HepG2 (cell line): ENCODE data around the gene SND1. TPM values are rescaled to one million over a fixed set of nuclear protein-coding genes. Genes with fewer than 3 reads are reported as not detected.

Experiments
- AHR ChIP-seq: IDR thresholded peaks from 2 replicates; pipeline ENCODE4 v1.6.1; 2018; ENCODE audit warnings: missing genetic modification reagents, missing compliant biosample characterization
- DPF2 ChIP-seq: sonication (generic); formaldehyde crosslinking; IDR thresholded peaks from 2 replicates; pipeline ENCODE4 v1.4.0; 2020; ENCODE audit warnings: mild to moderate bottlenecking, low read depth, missing genetic modification reagents, borderline replicate concordance
- HOXA5 ChIP-seq: sonication (generic); formaldehyde crosslinking; IDR thresholded peaks from 2 replicates; pipeline ENCODE4 v1.4.0; 2020; ENCODE audit warnings: missing genetic modification reagents
- MAF1 ChIP-seq: sonication (generic); formaldehyde crosslinking; IDR thresholded peaks from 2 replicates; pipeline ENCODE4 v1.5.0; 2020; ENCODE audit warnings: missing genetic modification reagents, borderline replicate concordance
- MED8 ChIP-seq: sonication (generic); formaldehyde crosslinking; IDR thresholded peaks from 2 replicates; pipeline ENCODE4 v1.8.1; 2023; ENCODE audit warnings: mild to moderate bottlenecking, missing genetic modification reagents; ENCODE audit not compliant: insufficient replicate concordance
- PAWR ChIP-seq: sonication (generic); formaldehyde crosslinking; IDR thresholded peaks from 2 replicates; pipeline ENCODE4 v1.4.0; 2020; ENCODE audit warnings: missing genetic modification reagents, mild to moderate bottlenecking, borderline replicate concordance
- PCBP2 ChIP-seq: fragments of 200-400 bp; formaldehyde crosslinking; optimal IDR thresholded peaks from 2 replicates; pipeline ENCODE3; 2018; ENCODE audit warnings: low read length, low read depth; ENCODE audit not compliant: poor library complexity, severe bottlenecking
- PRMT3 ChIP-seq: sonication (generic); formaldehyde crosslinking; IDR thresholded peaks from 2 replicates; pipeline ENCODE4 v1.8.1; 2022; ENCODE audit warnings: low read depth, mild to moderate bottlenecking, moderate library complexity, missing genetic modification reagents, borderline replicate concordance
- SNAPC2 ChIP-seq: sonication (generic); formaldehyde crosslinking; IDR thresholded peaks from 2 replicates; pipeline ENCODE4 v1.8.1; 2022; ENCODE audit warnings: mild to moderate bottlenecking, missing genetic modification reagents
- SOX5 ChIP-seq: IDR thresholded peaks from 2 replicates; pipeline ENCODE4 v1.6.1; 2016; ENCODE audit warnings: borderline replicate concordance
- SSRP1 ChIP-seq: IDR thresholded peaks from 2 replicates; pipeline ENCODE4 v1.6.1; 2016; ENCODE audit warnings: control low read depth
- TCF12 ChIP-seq, 2 experiments: fragments of 450-650 bp in 1 of 2; sonication (generic) in 1 of 2; formaldehyde crosslinking in 1 of 2; IDR thresholded peaks; 2 replicates each; pipeline versions ENCODE4 v1.6.1 to v1.8.0; 2017 to 2022; ENCODE audit warnings: antibody characterized with exemption in 1 of 2, mild to moderate bottlenecking in 1 of 2, missing genetic modification reagents in 1 of 2, moderate library complexity in 1 of 2
- TEAD3 ChIP-seq: optimal IDR thresholded peaks from 2 replicates; pipeline ENCODE3; 2016; ENCODE audit warnings: borderline replicate concordance
- ZFP90 ChIP-seq: sonication (generic); formaldehyde crosslinking; IDR thresholded peaks from 2 replicates; pipeline ENCODE4 v1.8.0; 2022; ENCODE audit warnings: missing genetic modification reagents, mild to moderate bottlenecking, inconsistent platforms, borderline replicate concordance
- ZFY ChIP-seq: sonication (generic); formaldehyde crosslinking; IDR thresholded peaks from 2 replicates; pipeline ENCODE4 v1.4.0; 2020; ENCODE audit warnings: missing genetic modification reagents
- ZNF143 ChIP-seq: sonication (generic); formaldehyde crosslinking; IDR thresholded peaks from 2 replicates; pipeline ENCODE4 v1.4.0; 2020; ENCODE audit warnings: missing genetic modification reagents
- ZNF326 ChIP-seq: sonication (generic); formaldehyde crosslinking; IDR thresholded peaks from 2 replicates; pipeline ENCODE4 v1.4.0; 2020; ENCODE audit warnings: missing genetic modification reagents, borderline replicate concordance
- ZNF331 ChIP-seq: sonication (generic); formaldehyde crosslinking; IDR thresholded peaks from 2 replicates; pipeline ENCODE4 v1.4.0; 2020; ENCODE audit warnings: missing genetic modification reagents
- ZNF549 ChIP-seq: sonication (generic); formaldehyde crosslinking; IDR thresholded peaks from 2 replicates; pipeline ENCODE4 v1.5.0; 2020; ENCODE audit warnings: missing genetic modification reagents
- ZNF660 ChIP-seq: sonication (generic); formaldehyde crosslinking; IDR thresholded peaks from 2 replicates; pipeline ENCODE4 v1.5.1; 2020; ENCODE audit warnings: mild to moderate bottlenecking, low read depth, missing genetic modification reagents, borderline replicate concordance
- ZNF672 ChIP-seq: sonication (generic); formaldehyde crosslinking; IDR thresholded peaks from 2 replicates; pipeline ENCODE4 v1.8.1; 2022; ENCODE audit warnings: missing genetic modification reagents
- ZSCAN12 ChIP-seq: sonication (generic); formaldehyde crosslinking; IDR thresholded peaks from 2 replicates; pipeline ENCODE4 v1.9.0; 2021; ENCODE audit warnings: mild to moderate bottlenecking, missing genetic modification reagents
- polyA plus RNA-seq, 8 experiments: library from polyadenylated mRNA; depleted of rRNA in 3 of 8; stranded (reverse) in 7 of 8; unstranded in 1 of 8; fragments of >200 nt; fragmentation: Illumina TruSeq in 4 of 8; extraction: Trizol in 4 of 8; gene quantifications; 2 replicates each; pipeline versions ENCODE4 v1.2.1 to v1.2.3, GENCODE V29; 2011 to 2016; ENCODE audit warnings: low read depth in 4 of 8, missing spikeins in 1 of 8, mixed read lengths in 1 of 8; ENCODE audit not compliant: insufficient read depth in 1 of 8
- total RNA-seq, 5 experiments: library from RNA; depleted of rRNA; stranded (reverse); fragments of >200 nt; fragmentation: Illumina TruSeq; extraction: Trizol; gene quantifications; 2 replicates each; pipeline ENCODE4 v1.2.3, GENCODE V29; 2016; ENCODE audit warnings: low read depth in 1 of 5
- TF ChIP-seq, protein P1 (sequence below): IDR thresholded peaks from 2 replicates; pipeline ENCODE4 v1.6.1; 2012; ENCODE audit warnings: low read length, improper control_type of control experiment
- TF ChIP-seq, protein P2 (sequence below), 2 experiments: sonication (generic) in 1 of 2; formaldehyde crosslinking in 1 of 2; IDR thresholded peaks; 2 replicates each; pipeline versions ENCODE4 v1.4.0 to v1.6.1; 2018 to 2020; ENCODE audit warnings: missing genetic modification reagents in 2 of 2, borderline replicate concordance in 1 of 2, low read depth in 1 of 2, mild to moderate bottlenecking in 1 of 2, missing biosample characterization in 1 of 2

The SND1 gene
- total and polyA plus RNA-seq, 2 of the 13 experiments (the other 11 are each of a cell fraction or from before 2014, with no cell fraction given) = 110 to 182 TPM

DNA sequence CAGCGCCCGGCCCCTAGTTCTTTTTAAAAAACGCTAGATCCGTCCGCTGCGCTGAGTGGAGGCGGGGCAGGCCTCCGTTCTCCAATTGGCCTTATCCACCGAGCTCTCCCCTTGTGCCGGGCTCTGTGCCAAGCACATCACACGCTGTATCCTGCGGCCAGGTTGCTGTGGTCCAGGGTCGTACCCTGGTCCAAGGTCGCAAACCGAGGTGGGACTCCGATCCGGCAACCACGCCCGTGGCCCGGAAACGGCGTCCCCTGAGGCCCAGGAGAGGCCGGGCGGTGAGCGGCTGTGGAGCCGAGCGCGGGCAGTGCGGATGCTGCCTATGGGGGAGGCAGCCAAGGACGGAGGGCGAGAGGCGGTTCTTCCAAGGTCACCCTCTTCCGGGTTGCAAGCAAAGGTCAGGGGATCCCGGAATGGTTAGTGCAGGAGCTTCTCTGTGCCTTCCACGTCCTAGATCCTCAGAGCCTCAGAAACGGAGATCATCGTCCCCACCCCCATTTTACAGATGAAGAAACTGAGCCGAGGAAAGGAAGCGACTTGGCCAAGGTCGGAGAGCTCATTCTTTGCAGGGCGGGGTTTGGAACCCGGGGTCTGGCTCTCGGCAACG is 451.6 kb downstream of the SND1 start (continued):
- TF ChIP-seq, protein P1, sequence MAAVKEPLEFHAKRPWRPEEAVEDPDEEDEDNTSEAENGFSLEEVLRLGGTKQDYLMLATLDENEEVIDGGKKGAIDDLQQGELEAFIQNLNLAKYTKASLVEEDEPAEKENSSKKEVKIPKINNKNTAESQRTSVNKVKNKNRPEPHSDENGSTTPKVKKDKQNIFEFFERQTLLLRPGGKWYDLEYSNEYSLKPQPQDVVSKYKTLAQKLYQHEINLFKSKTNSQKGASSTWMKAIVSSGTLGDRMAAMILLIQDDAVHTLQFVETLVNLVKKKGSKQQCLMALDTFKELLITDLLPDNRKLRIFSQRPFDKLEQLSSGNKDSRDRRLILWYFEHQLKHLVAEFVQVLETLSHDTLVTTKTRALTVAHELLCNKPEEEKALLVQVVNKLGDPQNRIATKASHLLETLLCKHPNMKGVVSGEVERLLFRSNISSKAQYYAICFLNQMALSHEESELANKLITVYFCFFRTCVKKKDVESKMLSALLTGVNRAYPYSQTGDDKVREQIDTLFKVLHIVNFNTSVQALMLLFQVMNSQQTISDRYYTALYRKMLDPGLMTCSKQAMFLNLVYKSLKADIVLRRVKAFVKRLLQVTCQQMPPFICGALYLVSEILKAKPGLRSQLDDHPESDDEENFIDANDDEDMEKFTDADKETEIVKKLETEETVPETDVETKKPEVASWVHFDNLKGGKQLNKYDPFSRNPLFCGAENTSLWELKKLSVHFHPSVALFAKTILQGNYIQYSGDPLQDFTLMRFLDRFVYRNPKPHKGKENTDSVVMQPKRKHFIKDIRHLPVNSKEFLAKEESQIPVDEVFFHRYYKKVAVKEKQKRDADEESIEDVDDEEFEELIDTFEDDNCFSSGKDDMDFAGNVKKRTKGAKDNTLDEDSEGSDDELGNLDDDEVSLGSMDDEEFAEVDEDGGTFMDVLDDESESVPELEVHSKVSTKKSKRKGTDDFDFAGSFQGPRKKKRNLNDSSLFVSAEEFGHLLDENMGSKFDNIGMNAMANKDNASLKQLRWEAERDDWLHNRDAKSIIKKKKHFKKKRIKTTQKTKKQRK = no peak
- TF ChIP-seq ZNF672 (CRISPR knock-in tag) (no peak), ZNF143 (0 out of 2 replicates have a peak, but pooled peaks have one; percentile 16), SSRP1 (CRISPR knock-in tag) (0 out of 2 replicates have a peak, but pooled peaks have one; percentile 29), MAF1 (CRISPR knock-in tag) (peak; percentile 68; the same call in 1 of the 2 replicates), TEAD3 (CRISPR knock-in tag) (peak; percentile 75), PRMT3 (CRISPR knock-in tag) (0 out of 2 replicates have a peak, but pooled peaks have one; percentile 58), ZNF549 (CRISPR knock-in tag) (0 out of 2 replicates have a peak, but pooled peaks have one; percentile 55), TCF12 (IDR thresholded peaks at IDR 0.05) (no peak), TCF12 (CRISPR knock-in tag; IDR thresholded peaks at IDR 0.05) (0 out of 2 replicates have a peak, but pooled peaks have one; percentile 23), DPF2 (CRISPR knock-in tag) (peak; percentile 80; the same call in 1 of the 2 replicates), MED8 (peak; percentile 54), ZNF326 (CRISPR knock-in tag) (peak; percentile 52; the same call in 1 of the 2 replicates), ZFP90 (CRISPR knock-in tag) (peak; percentile 87), ZNF660 (CRISPR knock-in tag) (no peak), AHR (CRISPR knock-in tag) (0 out of 2 replicates have a peak, but pooled peaks have one; percentile 49), ZNF331 (CRISPR knock-in tag) (peak; percentile 29; the same call in 1 of the 2 replicates), SOX5 (CRISPR knock-in tag) (peak; percentile 73), HOXA5 (peak; percentile 25; the same call in 1 of the 2 replicates), SNAPC2 (CRISPR knock-in tag) (peak; percentile 82; the same call in 1 of the 2 replicates), PCBP2 (no peak), ZFY (CRISPR knock-in tag) (peak; percentile 46), ZSCAN12 (CRISPR knock-in tag) (no peak), PAWR (CRISPR knock-in tag) (0 out of 2 replicates have a peak, but pooled peaks have one; percentile 30)
- TF ChIP-seq, protein P2, sequence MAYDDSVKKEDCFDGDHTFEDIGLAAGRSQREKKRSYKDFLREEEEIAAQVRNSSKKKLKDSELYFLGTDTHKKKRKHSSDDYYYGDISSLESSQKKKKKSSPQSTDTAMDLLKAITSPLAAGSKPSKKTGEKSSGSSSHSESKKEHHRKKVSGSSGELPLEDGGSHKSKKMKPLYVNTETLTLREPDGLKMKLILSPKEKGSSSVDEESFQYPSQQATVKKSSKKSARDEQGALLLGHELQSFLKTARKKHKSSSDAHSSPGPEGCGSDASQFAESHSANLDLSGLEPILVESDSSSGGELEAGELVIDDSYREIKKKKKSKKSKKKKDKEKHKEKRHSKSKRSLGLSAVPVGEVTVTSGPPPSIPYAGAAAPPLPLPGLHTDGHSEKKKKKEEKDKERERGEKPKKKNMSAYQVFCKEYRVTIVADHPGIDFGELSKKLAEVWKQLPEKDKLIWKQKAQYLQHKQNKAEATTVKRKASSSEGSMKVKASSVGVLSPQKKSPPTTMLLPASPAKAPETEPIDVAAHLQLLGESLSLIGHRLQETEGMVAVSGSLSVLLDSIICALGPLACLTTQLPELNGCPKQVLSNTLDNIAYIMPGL (CRISPR knock-in tag; IDR thresholded peaks at IDR 0.05; ENCODE audit: borderline replicate concordance in 1 of 2, low read depth in 1 of 2) = peak; percentile 45 to 52; a peak in 2 of 4 replicates
